HG02852 (cell line): ENCODE measurements around the gene HOOK1.

Experiments
- ATAC-seq: cut with Tn5 transposase; IDR thresholded peaks from one replicate; pipeline ENCODE4 v1.9.1; 2021; ENCODE audit warnings: mild to moderate bottlenecking, moderate library complexity; ENCODE audit not compliant: unreplicated experiment

HOOK1 gene

DNA sequence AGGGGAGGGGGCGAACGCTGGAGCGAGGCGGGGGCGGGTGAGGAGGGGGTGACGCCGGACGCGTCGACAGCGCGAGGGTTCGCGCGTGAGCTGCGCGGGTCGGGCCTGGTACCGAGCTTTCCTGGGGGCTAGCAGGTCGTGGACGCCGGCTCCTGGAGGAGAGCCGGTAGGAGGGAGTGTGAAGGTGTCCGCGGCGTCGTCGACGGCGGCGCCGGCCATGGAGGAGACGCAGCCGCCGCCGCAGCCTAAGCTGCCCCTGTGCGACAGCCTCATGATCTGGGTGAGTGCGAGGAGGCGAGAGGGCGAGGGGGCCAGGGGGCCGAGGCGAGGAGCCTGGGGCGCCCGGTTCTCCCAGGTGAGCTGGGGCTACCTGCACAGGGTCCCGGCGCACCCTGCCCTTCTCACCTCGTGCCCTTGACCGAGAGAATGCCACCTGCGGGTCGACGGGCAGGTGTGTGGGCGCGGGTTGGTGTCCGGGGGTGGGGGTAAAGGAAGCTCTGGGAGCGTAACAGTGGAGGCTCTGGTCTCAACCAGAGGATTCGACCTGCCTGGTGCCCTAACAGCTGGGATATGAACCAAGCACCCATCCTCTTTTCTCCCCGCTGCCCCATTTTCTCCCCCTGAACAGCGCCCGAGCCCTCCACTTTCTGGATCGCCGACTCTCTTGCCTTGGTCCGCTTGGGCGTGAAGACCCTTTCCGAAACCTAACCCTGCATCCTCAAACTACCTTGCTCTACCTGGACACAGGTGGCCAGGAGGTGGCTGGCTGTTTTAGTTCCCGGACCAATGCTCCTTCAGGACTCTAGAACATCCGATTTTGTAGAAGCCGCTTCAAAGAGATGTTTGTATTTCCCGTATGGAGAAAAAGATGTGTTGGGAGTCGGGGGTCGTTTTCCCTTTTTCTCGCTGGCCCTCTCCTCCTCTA lies at the start of gene HOOK1:
TSS of gene HOOK1 (plus strand) at position 49 of the 925 bp plus-strand sequence. CDS start at position 218, 169 bp downstream.
- ATAC-seq, result peak; percentile 36

GRCh38 chr1:59765011-59765730 lies 49.6 kb upstream of the HOOK1 start:
- ATAC-seq, result no peak

DNA sequence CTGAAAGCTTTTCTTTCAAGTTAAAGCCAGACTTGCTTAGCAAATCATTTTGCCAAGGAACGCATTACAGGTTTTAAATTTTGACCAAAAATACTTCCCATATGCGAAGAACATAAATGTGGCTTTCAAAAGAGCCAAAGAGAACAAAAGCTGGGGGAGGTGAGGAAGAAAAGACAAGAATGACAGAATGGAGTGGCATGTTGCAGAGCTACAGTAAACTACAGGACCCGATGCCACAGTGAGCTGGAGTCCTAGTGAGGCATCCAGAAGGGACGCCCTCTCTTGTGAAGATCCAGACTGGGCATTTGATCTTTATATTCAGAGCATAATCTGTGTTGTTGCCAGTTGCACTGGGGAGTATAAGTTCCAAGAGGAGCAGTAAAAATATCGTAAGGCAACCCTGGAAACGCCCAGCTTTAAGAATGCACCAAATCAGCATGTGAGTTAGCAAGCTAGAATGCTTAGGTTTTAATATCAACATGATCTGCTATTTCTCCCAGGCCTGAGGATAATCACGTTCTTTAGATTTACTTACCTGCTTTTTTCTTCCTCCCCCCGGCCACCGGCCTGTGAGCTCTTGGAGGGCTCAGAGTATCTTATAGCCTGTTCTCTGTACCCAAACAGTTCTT lies 48.4 kb upstream of the HOOK1 start:
- no peak for ATAC-seq

- ATAC-seq, result no peak
These were observed 47.6 kb upstream of the HOOK1 start for GRCh38 chr1:59767119-59767518.

- ATAC-seq, result no peak
These were observed 45.7 kb upstream of the HOOK1 start for GRCh38 chr1:59768792-59769735.

- ATAC-seq, result no peak
These were observed 45.0 kb upstream of the HOOK1 start for GRCh38 chr1:59769736-59770095.

DNA sequence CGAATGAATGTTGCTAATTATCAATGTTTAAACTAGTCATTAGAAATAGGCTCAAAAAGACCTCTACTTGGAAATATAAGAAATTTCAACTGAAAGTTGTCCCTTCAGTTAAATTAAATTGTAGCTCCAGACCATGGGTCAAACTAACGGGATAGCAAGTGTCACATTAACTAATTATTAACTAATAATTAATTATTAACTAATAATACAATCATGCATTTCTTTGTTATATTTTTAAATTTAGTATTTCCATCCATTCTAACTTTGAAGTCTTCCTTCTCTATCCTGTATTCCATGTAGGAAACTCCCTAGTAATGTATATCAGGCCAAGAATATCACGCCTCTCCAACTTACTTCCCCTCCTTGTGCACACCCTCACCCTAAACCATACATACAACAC lies 43.4 kb upstream of the HOOK1 start:
- no peak for ATAC-seq

DNA sequence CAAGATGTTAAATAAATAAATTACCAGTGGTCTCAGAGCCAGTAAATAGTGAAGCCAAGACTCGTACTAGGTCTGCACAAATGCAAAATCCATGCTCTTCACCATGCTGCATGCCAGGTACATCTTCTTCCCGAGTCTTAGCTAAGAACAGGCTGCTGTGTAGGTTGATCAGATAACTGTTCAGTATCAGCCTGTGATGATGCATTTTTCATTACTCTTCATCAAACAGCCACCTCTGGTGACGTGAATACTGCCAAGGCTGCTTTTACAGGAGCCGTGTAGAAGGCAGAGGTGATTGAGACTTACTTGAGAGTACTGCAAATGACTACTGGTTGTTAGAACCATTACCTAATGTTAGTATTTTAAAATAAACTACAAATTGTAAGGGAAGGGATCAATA lies 39.3 kb upstream of the HOOK1 start:
- no peak for ATAC-seq

DNA sequence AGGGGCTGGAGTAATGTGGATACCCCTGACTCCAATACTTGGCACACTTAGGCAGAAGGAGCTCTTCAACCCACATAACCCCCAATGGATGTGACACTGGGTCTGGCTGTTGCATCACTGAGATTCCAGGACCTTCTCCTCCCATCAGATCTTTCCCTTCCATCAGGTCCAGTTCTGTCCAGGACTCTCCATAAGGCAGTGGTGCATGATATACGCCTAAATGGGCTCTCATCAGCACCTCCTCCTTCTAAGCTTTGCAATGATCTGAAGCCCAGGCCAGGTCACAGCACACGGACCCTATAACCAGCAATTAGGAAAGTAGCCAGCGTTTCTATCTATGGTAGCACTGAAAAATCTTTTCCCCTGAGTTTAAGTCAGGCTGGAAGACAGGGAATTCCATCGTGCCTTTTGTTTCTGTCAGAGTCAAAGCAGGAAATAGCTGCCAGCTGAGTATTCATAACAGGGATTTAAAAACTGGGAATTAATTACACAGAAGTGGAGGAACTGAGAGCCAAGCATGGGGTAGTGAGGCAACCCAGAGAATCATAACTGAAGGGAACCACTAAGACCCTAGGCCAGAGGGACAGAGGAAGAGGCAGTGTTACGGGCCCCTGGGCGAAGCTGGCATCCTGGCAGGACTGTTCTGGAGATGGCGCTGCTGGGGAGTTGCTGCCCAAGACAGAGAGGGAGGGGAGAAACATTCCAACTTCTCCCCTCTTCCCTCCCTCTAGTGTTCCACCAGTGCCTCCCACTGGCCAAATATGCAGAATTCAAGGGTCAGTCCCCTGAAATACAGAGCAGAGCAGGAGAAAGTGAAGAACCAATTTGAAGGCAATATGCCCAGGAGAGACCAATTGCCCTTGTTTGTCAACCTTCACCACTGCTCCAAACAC lies 37.5 kb upstream of the HOOK1 start:
- no peak for ATAC-seq

- ATAC-seq, result no peak
These were observed 34.8 kb upstream of the HOOK1 start for GRCh38 chr1:59779949-59780348.

GRCh38 chr1:59788825-59789224 lies 25.9 kb upstream of the HOOK1 start:
- ATAC-seq, result no peak

- ATAC-seq, result no peak
These were observed 16.1 kb upstream of the HOOK1 start for GRCh38 chr1:59798600-59798999.

DNA sequence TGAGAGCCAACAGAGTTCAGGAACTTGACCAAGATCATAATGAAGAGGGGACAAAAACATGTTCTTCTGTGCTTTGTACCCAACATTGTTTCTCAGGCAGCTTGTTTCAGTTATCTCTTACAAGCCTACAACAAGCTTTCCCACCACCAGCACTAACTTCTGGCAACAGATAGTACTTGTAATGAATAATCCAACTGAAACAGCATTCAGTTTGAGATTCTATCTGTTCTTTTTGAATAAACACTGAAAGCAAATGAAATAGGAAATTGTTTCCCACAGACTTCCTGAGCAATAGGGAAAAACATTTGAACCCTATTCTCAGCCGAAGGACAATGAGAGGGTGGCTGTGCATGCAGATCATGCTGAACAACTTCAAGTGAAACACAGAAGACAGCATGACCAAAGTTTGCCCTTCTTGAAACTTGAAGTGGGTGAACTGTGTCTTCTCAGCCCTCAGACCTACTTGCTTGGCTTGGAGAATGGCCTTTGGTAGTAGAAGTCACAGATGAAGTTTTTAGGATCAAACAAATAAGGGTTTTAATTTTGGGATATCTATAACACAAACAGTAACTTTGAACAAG lies 11.2 kb upstream of the HOOK1 start:
- no peak for ATAC-seq

DNA sequence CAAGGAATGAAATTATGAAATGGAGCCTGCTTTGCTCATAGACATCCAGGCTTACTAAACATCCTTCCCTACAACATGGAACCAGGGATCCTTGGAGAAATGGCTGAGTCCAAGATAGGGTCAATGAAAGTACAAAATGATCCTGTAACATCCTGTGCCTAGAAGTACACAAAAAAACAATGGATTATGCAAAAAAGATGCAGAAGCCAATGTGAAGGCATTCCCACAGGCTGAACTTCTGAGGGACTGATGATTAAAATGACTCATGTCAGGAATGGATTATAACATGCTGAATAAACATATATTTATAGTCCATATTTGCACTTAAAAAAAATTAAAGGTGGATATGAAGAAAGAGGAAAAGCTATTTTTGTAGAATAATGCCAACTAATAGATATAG lies 10.4 kb upstream of the HOOK1 start:
- ATAC-seq, result no peak

GRCh38 chr1:59805554-59805953 lies 9.2 kb upstream of the HOOK1 start:
- no peak for ATAC-seq

GRCh38 chr1:59814180-59814900 lies 409 bp upstream of the HOOK1 start:
- ATAC-seq, result peak; percentile 94

GRCh38 chr1:59815892-59816291 lies 1.1 kb downstream of the HOOK1 start:
- ATAC-seq, result no peak

DNA sequence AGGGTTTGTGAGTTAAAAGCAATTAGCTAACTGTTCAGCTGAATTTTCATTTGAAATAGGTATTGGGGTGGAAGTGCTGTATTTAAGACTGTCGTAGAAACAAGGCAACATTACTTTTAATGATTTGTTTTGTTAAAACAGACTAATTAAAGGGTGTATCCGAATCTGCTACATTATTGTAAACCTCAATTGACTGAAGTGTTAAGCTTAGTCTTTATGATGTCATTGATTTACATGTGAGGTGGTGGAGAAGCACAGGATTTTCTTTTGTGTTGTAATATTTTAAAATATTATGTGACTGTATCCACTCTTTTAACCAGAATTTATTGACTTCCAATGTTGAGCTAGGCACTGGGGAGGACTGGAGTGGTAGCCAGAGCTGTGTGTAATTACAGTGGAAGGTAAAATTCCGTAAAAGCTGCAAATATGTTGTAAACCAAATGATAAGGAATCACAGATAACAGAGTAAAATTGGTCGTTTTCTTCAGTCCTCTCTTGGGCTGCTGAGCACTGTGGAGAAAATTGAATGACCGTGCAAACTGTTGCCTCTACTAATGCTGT lies 1.6 kb downstream of the HOOK1 start:
- no peak for ATAC-seq
